Endothelial cell of umbilical vein (primary cell): ENCODE data around the gene PCDHB9. TPM values are rescaled to one million over a fixed set of nuclear protein-coding genes. Genes with fewer than 3 reads are reported as not detected.
"Not testable (repeated sequence)": the region's sequence is repeated elsewhere in the genome, so short reads cannot be mapped to it uniquely, and the experiment has no call there.

Source experiments
- BruUV-seq: library from RNA; stranded (reverse); fragments of 400-500 nt; replicated peaks from 2 replicates; lab custom pipeline; 2021; lab: Mats Ljungman, UMichigan
- CTCF ChIA-PET: fragments of 300-600, 350-600 bp; sonication (Branson Sonifier 250); formaldehyde crosslinking; loops from one replicate; lab custom pipeline; 2021; ENCODE audit warnings: antibody characterized with exemption, inconsistent platforms; lab: Charles Lee
- POLR2A ChIA-PET: fragments of 300-600, 350-600 bp; sonication (Branson Sonifier 250); formaldehyde crosslinking; loops from one replicate; lab custom pipeline; 2021; ENCODE audit warnings: antibody characterized with exemption, inconsistent platforms; lab: Charles Lee
- DNase-seq: peaks from one replicate; pipeline ENCODE4 v3.0.0-alpha.2; 2011; ENCODE audit warnings: low read depth, low spot score
- FAIRE-seq: peaks from 2 replicates; lab custom pipeline; 2011; peaks lifted over from hg19 to GRCh38; lab: Jason Lieb, UNC
- H2AFZ ChIP-seq: 2 replicates; pipeline ENCODE4 v1.6.0; 2012; ENCODE audit warnings: low read depth, low read length, control low read depth, inconsistent platforms
- H3K27ac ChIP-seq: 2 replicates; pipeline ENCODE4 v1.5.1; 2011; ENCODE audit warnings: low read depth, mild to moderate bottlenecking, control low read depth, low read length, moderate library complexity; ENCODE audit not compliant: insufficient read depth
- H3K27me3 ChIP-seq, 2 experiments: 2 replicates each; pipeline versions ENCODE4 v1.6.0 to v1.6.1; 2011; ENCODE audit warnings: low read length in 2 of 2, mixed read lengths in 1 of 2; ENCODE audit not compliant: control insufficient read depth in 2 of 2, insufficient read depth in 2 of 2
- H3K36me3 ChIP-seq, 2 experiments: 2 replicates in 1 of 2; 3 replicates in 1 of 2; pipeline ENCODE4 v1.5.1; 2011; ENCODE audit warnings: low read length in 2 of 2, mild to moderate bottlenecking in 1 of 2, moderate library complexity in 1 of 2; ENCODE audit not compliant: control insufficient read depth in 2 of 2, insufficient read depth in 2 of 2; ENCODE audit errors: extremely low read depth in 1 of 2
- H3K4me1 ChIP-seq: 3 replicates; pipeline ENCODE4 v1.5.1; 2011; ENCODE audit warnings: mild to moderate bottlenecking, low read length; ENCODE audit not compliant: control insufficient read depth, insufficient read depth; ENCODE audit errors: extremely low read depth
- H3K4me2 ChIP-seq: 2 replicates; pipeline ENCODE4 v1.6.1; 2011; ENCODE audit warnings: low read length, control low read depth, mixed read lengths; ENCODE audit not compliant: insufficient read depth
- H3K4me3 ChIP-seq, 3 experiments: fragments of 200-600 bp in 1 of 3; sonication (generic), shearing (Covaris generic) in 1 of 3; replicated peaks in 1 of 3; 2 replicates each; pipeline ENCODE4 v1.5.1; 2011 to 2016; ENCODE audit warnings: control low read depth in 3 of 3, low read length in 3 of 3, mild to moderate bottlenecking in 2 of 3, inconsistent platforms in 1 of 3, low read depth in 1 of 3, moderate library complexity in 1 of 3; ENCODE audit not compliant: insufficient read depth in 1 of 3
- H3K79me2 ChIP-seq: 2 replicates; pipeline ENCODE4 v1.6.0; 2012; ENCODE audit warnings: low read length, inconsistent platforms; ENCODE audit not compliant: control insufficient read depth, insufficient read depth
- H3K9ac ChIP-seq: replicated peaks from 2 replicates; pipeline ENCODE3; 2011; ENCODE audit warnings: low read length, control low read depth; ENCODE audit not compliant: insufficient read depth; ENCODE audit errors: extremely low read depth
- H3K9me1 ChIP-seq: replicated peaks from 3 replicates; pipeline ENCODE4 v1.6.0; 2011; ENCODE audit warnings: mild to moderate bottlenecking, low read length; ENCODE audit not compliant: control insufficient read depth, insufficient read depth; ENCODE audit errors: extremely low read depth
- H3K9me3 ChIP-seq: replicated peaks from 2 replicates; pipeline ENCODE4 v1.5.1; 2012; ENCODE audit warnings: low read length, inconsistent platforms; ENCODE audit not compliant: control insufficient read depth, insufficient read depth
- H4K20me1 ChIP-seq: replicated peaks from 2 replicates; pipeline ENCODE3; 2011; ENCODE audit warnings: mild to moderate bottlenecking, low read length; ENCODE audit not compliant: control insufficient read depth, insufficient read depth; ENCODE audit errors: extremely low read depth
- CTCF ChIP-seq, 2 donors: IDR thresholded peaks; 1 replicate in 1 of 2; 2 replicates in 1 of 2; pipeline ENCODE4 v1.5.1; 2011; ENCODE audit warnings: low read length in 2 of 2, mild to moderate bottlenecking in 2 of 2, moderate library complexity in 2 of 2, control low read depth in 1 of 2, inconsistent platforms in 1 of 2, low read depth in 1 of 2; ENCODE audit not compliant: insufficient read depth in 1 of 2; ENCODE audit errors: extremely low read depth in 1 of 2
- EZH2 ChIP-seq: IDR thresholded peaks from 2 replicates; pipeline ENCODE4 v1.6.1; 2012; ENCODE audit warnings: borderline replicate concordance, low read depth, mild to moderate bottlenecking, moderate library complexity, low read length, inconsistent platforms; ENCODE audit not compliant: severe bottlenecking
- FOS ChIP-seq: IDR thresholded peaks from 2 replicates; pipeline ENCODE4 v1.6.1; 2011; ENCODE audit warnings: mild to moderate bottlenecking, low read length, moderate library complexity, borderline replicate concordance; ENCODE audit not compliant: insufficient read depth
- GATA2 ChIP-seq: IDR thresholded peaks from 2 replicates; pipeline ENCODE4 v1.7.0; 2011; ENCODE audit warnings: low read depth, mild to moderate bottlenecking, moderate library complexity, mixed read lengths, low read length; ENCODE audit not compliant: insufficient read length, insufficient read depth
- JUN ChIP-seq: IDR thresholded peaks from 2 replicates; pipeline ENCODE4 v1.6.1; 2011; ENCODE audit warnings: borderline replicate concordance, low read depth; ENCODE audit not compliant: insufficient read length, insufficient read depth
- MAX ChIP-seq: IDR thresholded peaks from 2 replicates; pipeline ENCODE4 v1.6.1; 2011; ENCODE audit not compliant: insufficient read depth, insufficient read length
- MYC ChIP-seq: IDR thresholded peaks from one replicate; pipeline ENCODE4 v1.6.1; 2011; ENCODE audit warnings: mild to moderate bottlenecking, low read depth, low read length
- POLR2A ChIP-seq: IDR thresholded peaks from 2 replicates; pipeline ENCODE4 v1.6.1; 2012; ENCODE audit warnings: low read depth, mild to moderate bottlenecking, control low read depth, low read length
- POLR2AphosphoS5 ChIP-seq: IDR thresholded peaks from 2 replicates; pipeline ENCODE4 v1.6.1; 2012; ENCODE audit warnings: low read depth, mild to moderate bottlenecking, control low read depth, low read length, moderate library complexity; ENCODE audit not compliant: insufficient read depth
- dilution Hi-C: fragments of 300-500 bp; cut with MboI; formaldehyde crosslinking; loops from one replicate; pipeline ENCODE4 v1.15.0; 2019; ENCODE audit warnings: low sequenced_read_pairs; ENCODE audit not compliant: extremely low pct_ligation_motif_present
- intact Hi-C: fragments of 100-400 bp; cut with micrococcal nuclease; formaldehyde crosslinking; loops from one replicate; pipeline ENCODE4 v1.10.0; 2022
- polyA plus RNA-seq, 4 experiments: library from polyadenylated mRNA; depleted of rRNA in 3 of 4; stranded (reverse) in 3 of 4; unstranded in 1 of 4; fragments of >200 nt; gene quantifications; 2 replicates each; pipeline versions ENCODE4 v1.2.1 to v1.2.3, GENCODE V29; 2011 to 2012; ENCODE audit warnings: missing spikeins in 1 of 4
- total RNA-seq: library from RNA; stranded (reverse); gene quantifications from 2 replicates; pipeline ENCODE4 v1.2.3, GENCODE V29; 2021

The PCDHB9 gene
- total and polyA plus RNA-seq, 2 donors (not counting 3 experiments of a cell fraction or from before 2014, with no cell fraction given): 0.14 to 0.20 TPM

- H3K4me2 ChIP-seq, H3K9me3 ChIP-seq, H4K20me1 ChIP-seq, intact Hi-C loops, H3K4me1 ChIP-seq, H3K9me1 ChIP-seq, BruUV-seq, H3K36me3 ChIP-seq, H3K27ac ChIP-seq, H3K9ac ChIP-seq, H3K79me2 ChIP-seq, H3K4me3 ChIP-seq, DNase-seq, H3K27me3 ChIP-seq, dilution Hi-C loops, H2AFZ ChIP-seq, CTCF ChIA-PET, POLR2A ChIA-PET, FAIRE-seq: not testable (repeated sequence)
Observed at GRCh38 chr5:141216035-141216434, 29.1 kb downstream of the PCDHB9 start.

DNA sequence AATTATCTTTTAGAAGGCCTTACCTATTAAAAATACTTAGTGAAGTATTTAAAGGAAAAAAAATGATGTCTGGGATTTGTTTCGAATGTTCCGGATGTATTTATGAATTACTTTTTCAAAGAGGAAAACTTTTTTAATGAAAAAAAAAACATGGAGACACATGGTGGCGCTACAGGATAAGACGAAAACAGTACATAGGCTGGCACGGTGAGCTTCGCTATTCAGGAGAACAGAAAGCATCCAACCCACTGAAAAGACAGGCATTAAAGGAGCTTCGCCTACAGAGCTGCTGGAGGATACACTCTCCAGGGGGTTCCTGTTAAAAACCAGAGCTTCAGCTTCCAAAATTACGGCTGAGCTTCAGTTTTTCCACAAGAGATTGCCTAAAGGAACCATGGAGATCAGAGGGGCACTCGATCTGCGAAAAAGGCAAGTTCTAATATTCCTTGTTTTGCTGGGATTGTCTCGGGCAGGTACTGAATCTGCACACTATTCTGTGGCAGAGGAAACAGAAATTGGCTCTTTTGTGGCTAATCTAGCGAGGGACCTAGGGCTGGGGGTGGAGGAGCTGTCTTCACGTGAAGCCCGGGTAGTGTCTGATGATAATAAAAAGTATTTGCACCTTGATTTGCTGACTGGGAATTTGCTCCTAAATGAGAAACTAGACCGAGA, 36.3 kb downstream of the PCDHB9 start, which contains the start of gene PCDHB14:
Gene PCDHB14 (plus strand): TSS at position 232 of the 672 bp plus-strand sequence. CDS start 163 bp downstream, at position 395.
- dilution Hi-C loops: no loop called here
- FAIRE-seq: no peak
- H3K36me3 ChIP-seq: no peaks in the 10 kb centered on the region
- DNase-seq: peak; percentile 31
- H3K79me2 ChIP-seq: no peaks in the 10 kb centered on the region
- CTCF ChIA-PET: interaction anchor here (0.6 to 3.3 kb wide), 23 partner anchors 11 to 344 kb away, joined by 3 to 48 read pairs (median 4); partner anchors contain the start of genes PCDHB12, PCDHB15, PCDHGA1 and PCDHGA10
- peak within 1 kb of the TSS in 1 of 3 experiments; percentile 32 for H3K4me3 ChIP-seq
- TF ChIP-seq POLR2AphosphoS5 (no peak), GATA2 (no peak), EZH2 (no peak), MAX (no peak), POLR2A (no peak), MYC (no peak), FOS (no peak), JUN (no peak), CTCF (IDR thresholded peaks at IDR 0.05; ENCODE audit: extremely low read depth in 1 of 2, insufficient read depth in 1 of 2, low read depth in 1 of 2, low read length in 2 of 2) (no peak)
- H3K27ac ChIP-seq: no peak within 1 kb of the TSS
- no peaks in the 10 kb centered on the region for H3K27me3 ChIP-seq
- H3K4me1 ChIP-seq: no peaks in the 10 kb centered on the region
- POLR2A ChIA-PET: no interaction called here
- peak within 1 kb of the TSS; percentile 11 for H3K4me2 ChIP-seq
- intact Hi-C loops: no loop called here
- BruUV-seq: no TSS peak
- H3K9ac ChIP-seq: no peak within 1 kb of the TSS
- no peak within 1 kb of the TSS for H2AFZ ChIP-seq
- no peaks in the 10 kb centered on the region for H3K9me1 ChIP-seq
- no peaks in the 10 kb centered on the region for H4K20me1 ChIP-seq
- no peaks in the 10 kb centered on the region for H3K9me3 ChIP-seq
